GM21717 (cell line): ENCODE measurements around the gene TPMT.
"Not testable (repeated sequence)": the region's sequence is repeated elsewhere in the genome, so short reads cannot be mapped to it uniquely, and the experiment has no call there.

Experiments used
- ATAC-seq: cut with Tn5 transposase; IDR thresholded peaks from one replicate; pipeline ENCODE4 v1.9.1; 2021; ENCODE audit warnings: mild to moderate bottlenecking, moderate library complexity; ENCODE audit not compliant: unreplicated experiment

TPMT gene

GRCh38 chr6:18154507-18155149 is at the start of gene TPMT:
Gene TPMT, minus strand, starts transcription at chr6:18155077. Its CDS starts 5,950 bp downstream, at chr6:18149127.
- peak; percentile 62 for ATAC-seq

GRCh38 chr6:18203786-18204185 is 48.9 kb upstream of the TPMT start:
- no peak for ATAC-seq

GRCh38 chr6:18192026-18192425 is 37.1 kb upstream of the TPMT start:
- no peak for ATAC-seq

- ATAC-seq, result no peak
Observed at GRCh38 chr6:18189196-18189595, 34.3 kb upstream of the TPMT start.

- no peak for ATAC-seq
Observed at GRCh38 chr6:18187701-18188100, 32.8 kb upstream of the TPMT start.

- no peak for ATAC-seq
Observed at GRCh38 chr6:18186540-18187250, 31.8 kb upstream of the TPMT start.

GRCh38 chr6:18186033-18186432 is 31.2 kb upstream of the TPMT start:
- no peak for ATAC-seq

- no peak for ATAC-seq
Observed at GRCh38 chr6:18185624-18186023, 30.7 kb upstream of the TPMT start.

GRCh38 chr6:18183766-18184165 is 28.9 kb upstream of the TPMT start:
- no peak for ATAC-seq

- ATAC-seq, result no peak
Observed at GRCh38 chr6:18182568-18182967, 27.7 kb upstream of the TPMT start.

- no peak for ATAC-seq
Observed at GRCh38 chr6:18179770-18180356, 25.0 kb upstream of the TPMT start.

GRCh38 chr6:18178960-18179615 is 24.2 kb upstream of the TPMT start:
- ATAC-seq, result no peak

- no peak for ATAC-seq
Observed at GRCh38 chr6:18177286-18177965, 22.5 kb upstream of the TPMT start.

- ATAC-seq, result not testable (repeated sequence)
Observed at GRCh38 chr6:18176198-18176597, 21.3 kb upstream of the TPMT start.

- no peak for ATAC-seq
Observed at GRCh38 chr6:18171871-18172270, 17.0 kb upstream of the TPMT start.

GRCh38 chr6:18168264-18168663 is 13.4 kb upstream of the TPMT start:
- ATAC-seq, result no peak

- ATAC-seq, result no peak
Observed at GRCh38 chr6:18166312-18167036, 11.6 kb upstream of the TPMT start.

- ATAC-seq, result no peak
Observed at GRCh38 chr6:18165751-18166150, 10.9 kb upstream of the TPMT start.

GRCh38 chr6:18162401-18162800 is 7.5 kb upstream of the TPMT start:
- no peak for ATAC-seq

- no peak for ATAC-seq
Observed at GRCh38 chr6:18161431-18161830, 6.6 kb upstream of the TPMT start.
